Fibroblast of skin of left quadriceps (primary cell): ENCODE measurements around the gene COL26A1.
"Not testable (repeated sequence)": the region's sequence is repeated elsewhere in the genome, so short reads cannot be mapped to it uniquely, and the experiment has no call there.

Experiments used
- DNase-seq, 2 experiments: peaks; one replicate each; pipeline ENCODE4 v3.0.0-alpha.2; 2013; ENCODE audit warnings: low read depth in 2 of 2

COL26A1 gene

DNA sequence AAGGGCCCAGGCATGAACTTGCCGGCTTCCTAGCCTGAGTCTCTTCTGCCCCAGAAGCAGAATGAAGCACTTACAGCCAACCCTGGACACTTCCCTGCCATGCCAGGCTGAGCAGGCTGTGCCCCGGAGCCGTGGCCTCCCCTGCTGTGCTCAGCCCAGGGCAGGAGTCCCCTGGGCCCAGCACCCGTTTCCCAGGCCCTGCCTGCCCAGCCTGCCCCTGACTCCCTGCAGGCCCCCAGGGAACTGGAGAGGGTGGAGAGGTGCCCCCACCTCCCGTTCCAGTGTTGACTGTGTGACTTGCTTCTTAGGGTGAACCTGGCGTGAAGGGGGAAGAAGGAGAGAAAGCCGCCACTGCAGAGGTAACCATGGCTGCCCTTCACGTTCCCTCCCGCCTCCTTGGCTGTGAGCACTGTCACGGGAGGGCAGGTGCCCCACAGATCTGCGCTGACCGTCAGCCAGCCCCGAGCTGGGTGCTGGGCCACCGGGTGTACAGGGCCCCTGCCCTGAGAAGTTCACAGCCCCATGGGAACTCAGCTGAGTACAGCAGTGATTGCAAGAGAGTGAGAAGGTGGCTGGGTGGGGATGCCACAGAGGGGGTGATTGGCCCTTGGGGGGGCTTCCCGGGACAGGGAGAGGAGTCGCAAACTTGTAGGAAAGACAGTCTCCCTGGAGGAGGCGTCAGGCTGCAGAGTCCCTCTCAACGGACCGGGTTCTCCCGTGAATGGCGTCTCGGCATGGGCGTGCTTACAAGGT lies 190.5 kb downstream of the COL26A1 start:
- no peak for DNase-seq

DNA sequence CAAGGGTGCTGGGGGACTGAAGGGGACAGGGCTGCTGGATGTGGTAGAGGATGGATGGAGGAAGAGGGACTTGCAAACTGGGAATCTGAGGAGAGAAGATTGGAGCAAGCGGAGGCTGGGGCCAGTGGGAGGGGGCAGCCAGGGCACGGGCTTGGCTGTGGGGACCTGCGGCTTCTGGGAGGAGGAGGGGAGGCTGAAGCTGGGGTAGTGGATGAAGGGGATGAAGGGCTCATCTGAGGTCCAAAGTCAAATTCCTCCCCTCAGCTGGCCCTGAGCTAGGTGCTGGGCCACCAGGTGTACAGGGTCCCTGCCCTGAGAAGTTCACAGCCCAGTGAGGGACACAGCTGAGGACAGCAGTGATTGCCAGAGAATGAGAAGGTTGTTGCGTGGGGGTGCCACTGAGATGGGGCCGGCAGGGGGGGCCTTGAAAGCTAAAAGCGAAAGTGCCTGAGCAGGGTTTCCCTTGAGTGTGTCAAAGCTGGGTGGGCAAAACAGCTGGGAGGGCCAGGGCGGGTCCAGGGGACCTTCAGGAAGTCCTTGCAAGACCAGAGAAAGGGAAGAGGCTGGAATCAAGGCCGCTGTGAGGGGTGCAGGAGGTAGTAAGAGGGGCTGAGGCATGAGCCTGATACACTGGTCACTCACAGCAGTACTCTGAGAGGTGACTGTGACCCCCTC lies 191.2 kb downstream of the COL26A1 start:
- no peak for DNase-seq

DNA sequence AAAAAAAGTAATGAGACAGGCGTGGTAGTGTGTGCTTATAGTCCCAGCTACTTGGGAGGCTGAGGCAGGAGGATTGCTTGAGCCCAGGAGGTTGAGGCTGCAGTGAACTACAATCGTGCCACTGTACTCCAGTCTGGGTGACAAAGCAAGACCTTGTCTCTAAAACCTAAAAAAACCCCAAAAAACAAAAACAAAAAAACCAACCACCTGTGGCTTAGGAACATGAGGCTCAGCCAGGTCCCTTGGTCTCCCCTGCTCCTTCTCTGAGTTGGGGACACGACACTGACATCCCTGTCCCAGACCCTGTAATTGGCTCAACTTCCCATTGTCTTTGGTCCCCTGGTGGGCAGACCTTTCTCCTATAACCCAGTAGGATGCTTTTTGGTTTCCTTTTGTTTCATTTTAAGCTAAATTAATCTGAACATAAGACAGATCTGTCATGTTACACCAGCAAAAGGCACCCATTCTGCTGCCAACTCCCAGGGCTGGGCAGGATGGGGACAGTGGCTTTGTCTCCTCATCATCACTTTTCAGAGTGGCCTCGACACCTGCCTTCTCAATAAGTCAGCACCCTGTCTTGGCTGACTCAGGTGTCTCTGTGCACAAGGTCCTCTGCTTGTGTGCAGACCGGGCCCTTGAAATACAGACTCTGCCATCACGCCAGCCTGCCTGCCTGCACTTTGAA lies 192.1 kb downstream of the COL26A1 start:
- no peak for DNase-seq

DNA sequence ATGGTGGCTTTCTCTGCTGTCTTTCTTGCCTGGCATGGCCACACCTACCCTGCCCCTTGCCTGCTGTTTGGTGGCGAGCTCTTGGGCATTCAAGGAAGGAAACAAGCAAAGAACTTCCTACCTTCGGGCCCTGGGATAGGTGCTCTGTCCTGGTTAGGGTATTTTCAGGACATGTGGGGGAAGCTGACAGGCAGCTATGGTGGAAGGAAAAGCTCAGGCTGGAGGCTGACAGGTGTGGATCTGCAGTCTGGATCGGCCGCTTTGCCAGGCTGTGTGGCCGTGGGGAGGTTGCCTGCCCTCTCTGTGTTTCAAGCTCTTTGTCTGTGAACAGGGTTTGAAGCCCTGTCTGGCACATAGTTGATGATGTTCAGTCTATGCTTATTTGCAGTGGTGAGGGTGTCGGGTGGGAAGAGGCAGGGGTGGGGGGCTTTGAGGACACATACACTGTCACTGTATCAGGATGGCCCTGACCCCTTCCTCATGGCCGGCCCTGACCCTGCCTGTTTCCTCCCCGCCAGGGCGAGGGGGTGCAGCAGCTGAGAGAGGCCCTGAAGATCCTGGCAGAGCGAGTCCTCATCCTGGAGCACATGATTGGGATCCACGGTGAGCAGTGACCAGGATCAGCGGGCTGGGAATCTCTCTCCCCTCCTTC lies 192.7 kb downstream of the COL26A1 start:
- DNase-seq, result no peak

DNA sequence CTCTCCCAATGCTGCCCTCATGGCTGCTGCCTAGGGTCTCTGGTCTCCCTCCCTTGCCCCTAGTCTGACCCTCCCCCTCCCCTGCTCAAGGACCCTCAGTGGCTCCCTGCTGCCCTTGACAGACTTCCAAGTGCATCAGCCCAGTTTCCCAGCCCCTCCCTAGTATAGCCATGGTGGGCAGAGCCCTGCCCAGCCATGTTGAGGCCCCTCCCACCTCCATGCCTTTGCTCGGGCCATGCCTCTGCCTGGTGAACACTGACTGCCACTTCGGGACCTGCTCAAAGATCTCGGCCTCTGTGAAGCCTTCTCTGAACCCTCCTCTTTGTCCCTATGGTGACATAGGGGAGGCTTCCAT lies 193.2 kb downstream of the COL26A1 start:
- DNase-seq, result no peak

DNA sequence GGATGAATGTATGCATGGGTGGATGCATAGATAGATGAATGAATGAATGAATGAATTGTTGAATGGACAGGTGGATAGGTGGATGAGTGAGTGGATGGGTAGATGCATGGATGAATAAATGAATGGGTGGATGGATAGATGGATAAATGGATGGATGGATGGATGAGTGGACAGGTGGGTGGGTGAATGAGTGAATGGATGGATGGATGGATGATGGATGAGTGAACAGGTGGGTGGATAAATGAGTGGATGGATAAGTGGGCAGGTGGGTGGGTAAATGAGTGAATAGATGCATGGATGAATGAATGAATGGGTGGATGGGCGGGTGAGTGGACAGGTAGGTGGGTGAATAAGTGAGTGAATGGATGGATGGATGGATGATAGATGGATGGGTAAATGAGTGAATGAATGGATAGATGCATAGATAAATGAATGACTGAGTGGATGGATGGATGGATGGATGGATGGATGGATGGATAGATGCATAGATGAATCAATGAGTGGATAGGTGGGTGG lies 193.8 kb downstream of the COL26A1 start:
- DNase-seq, result no peak

DNA sequence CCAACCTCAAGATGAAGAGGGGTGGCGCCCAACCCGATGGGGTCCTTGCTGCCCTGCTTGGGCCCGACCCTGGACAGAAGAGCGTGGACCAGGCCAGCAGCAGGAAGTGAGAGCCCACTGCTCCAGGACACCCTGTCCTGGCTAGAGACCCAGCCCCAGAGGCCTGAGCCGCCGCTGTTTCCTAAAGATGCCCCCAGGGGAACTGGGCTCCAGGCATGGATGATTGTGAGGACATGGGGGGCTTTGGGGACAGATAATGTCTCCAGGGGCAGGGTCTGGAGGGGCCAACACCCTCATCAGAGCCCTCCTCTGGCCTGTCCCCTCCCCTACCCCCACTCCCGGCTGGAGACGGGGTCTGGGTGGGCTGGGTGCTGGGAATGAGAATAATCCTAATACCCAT lies 194.7 kb downstream of the COL26A1 start:
- DNase-seq, result no peak

DNA sequence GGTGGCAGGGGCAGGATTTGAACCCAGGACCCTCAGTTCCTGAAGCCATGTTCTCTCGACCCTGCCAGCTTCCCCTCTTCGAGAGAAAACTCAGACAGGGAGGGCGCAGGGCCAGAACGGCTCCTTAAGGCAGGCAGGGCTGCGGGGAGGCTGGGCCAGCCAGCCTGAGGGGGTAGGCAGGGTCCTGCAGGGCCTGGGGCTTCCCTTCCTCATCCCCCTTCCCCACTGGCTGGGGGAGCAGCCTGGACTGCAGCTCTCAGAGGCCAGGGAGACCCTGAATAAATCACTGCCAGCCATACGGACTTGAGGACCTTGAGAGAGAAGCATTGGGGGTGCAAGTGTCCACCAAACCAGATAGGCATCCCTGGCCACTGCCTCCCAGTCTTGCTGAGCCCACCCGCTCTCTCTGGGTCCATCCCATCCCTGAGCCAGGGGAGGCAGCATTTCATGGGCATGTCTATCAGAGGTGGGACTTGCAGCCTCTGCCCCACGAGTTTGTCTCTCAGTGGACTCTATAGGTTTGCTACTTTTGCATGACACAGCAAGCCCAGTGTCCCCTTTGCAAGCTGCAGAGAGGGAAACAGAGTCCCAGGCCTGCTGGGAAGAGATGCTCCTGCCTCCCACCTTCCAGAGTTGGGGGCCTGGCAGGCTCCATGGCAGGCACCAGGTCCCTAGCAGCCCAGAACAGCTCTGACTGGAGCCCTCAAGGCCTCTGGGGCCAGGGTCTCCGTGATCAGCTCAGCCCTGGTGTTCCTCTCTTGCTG lies 195.5 kb downstream of the COL26A1 start:
- no peak for DNase-seq

DNA sequence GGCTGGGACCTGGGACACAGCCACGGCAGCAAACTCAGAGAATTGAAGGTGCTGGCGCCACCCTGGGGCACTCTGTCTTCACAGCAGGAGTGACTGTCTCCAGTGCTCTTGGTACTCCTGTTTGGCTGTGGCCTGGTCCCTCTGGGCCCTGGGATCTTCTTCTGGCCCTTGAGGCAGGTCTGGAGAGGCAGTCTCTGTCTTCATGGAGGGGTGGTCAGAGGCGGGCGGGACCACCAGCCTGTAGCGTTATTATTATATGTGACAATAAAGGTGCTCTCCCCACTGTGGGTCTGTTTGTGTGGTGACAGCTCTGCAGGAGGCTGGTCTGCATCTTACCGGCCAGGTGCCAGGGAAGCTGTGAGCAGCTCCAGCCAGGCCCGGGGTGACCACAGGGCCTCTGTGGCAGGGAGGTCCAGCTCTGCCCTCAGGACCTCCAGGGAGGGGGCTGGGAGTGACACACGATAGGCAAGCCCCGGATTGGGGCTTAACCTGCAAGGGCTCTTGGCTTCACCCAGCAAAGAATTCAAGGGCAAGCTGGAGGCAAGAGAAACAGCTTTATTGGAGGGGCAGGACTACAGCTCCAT lies 196.2 kb downstream of the COL26A1 start:
- no peak for DNase-seq

DNA sequence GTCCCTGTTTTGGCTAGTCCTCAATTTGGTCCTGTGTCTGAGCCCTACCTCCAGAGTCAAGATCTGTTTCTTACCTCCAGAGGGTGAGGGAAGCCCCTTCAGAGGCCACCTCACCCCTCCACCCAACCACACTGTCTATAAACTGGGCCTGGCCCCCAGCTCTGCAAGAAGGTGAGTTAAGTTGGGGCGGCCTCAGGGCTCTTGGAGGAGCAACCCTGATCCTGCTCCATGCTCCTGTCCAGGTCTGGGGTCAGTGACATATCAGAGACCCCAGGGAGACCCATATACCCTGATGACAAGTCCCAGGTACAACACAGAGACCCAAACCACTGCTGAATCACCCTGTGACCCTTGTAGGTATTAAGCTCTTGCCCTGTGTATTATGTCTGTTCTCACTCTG lies 196.9 kb downstream of the COL26A1 start:
- no peak for DNase-seq

DNA sequence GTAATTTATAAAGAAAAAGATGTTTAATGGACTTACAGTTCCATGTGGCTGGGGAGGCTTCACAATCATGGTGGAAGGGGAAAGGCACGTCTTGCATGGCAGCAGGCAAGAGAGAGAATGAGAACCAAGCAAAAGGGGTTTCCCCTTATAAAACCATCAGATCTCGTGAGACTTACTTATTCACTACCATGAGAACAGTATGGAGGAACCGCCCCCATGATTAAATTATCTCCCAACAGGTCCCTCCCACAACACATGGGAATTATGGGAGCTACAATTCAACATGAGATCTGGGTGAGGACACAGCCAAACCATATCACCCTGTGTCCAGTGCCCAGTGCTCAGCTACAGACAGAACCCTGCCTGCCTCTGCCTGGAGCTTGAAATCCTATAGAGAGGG lies 197.3 kb downstream of the COL26A1 start:
- not testable (repeated sequence) for DNase-seq

DNA sequence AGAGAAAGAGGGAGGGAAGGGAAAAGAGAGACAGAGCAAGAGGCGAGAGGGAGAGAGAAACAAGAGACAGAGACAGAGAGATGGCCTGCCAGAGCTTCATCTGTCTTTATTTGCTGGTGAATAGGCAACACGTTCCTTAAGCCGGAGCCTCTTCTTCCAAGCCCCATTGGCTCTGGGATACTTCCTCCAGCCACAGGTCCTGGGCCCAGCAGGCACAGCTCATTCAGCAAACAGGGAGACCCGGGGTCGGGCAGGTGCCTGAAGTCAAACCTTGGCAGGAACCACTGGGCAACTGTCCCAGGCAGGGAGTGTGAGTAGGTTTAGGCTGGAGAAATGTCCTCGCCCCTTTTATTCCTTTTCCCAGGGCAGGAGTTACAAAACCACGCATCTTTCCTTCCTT lies 198.2 kb downstream of the COL26A1 start:
- DNase-seq, result no peak

DNA sequence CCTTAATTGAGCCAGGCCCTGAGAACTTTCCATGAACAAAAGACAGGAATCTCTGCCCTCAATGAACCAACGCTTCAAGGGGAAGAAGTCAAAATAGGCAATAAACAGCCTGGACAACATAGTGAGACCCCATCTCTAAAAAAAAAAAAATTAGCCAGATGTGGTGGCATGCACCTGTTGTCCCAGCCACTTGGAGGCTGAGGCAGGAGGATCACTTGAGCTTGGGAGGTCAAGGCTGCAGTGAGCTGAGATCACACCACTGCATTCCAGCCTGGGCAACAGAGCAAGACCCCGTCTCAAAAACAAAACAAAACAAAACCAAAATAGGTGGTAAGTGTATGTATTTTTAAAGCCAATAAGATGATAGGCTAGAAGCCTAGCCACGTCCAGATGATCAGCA lies 198.6 kb downstream of the COL26A1 start:
- not testable (repeated sequence) for DNase-seq

DNA sequence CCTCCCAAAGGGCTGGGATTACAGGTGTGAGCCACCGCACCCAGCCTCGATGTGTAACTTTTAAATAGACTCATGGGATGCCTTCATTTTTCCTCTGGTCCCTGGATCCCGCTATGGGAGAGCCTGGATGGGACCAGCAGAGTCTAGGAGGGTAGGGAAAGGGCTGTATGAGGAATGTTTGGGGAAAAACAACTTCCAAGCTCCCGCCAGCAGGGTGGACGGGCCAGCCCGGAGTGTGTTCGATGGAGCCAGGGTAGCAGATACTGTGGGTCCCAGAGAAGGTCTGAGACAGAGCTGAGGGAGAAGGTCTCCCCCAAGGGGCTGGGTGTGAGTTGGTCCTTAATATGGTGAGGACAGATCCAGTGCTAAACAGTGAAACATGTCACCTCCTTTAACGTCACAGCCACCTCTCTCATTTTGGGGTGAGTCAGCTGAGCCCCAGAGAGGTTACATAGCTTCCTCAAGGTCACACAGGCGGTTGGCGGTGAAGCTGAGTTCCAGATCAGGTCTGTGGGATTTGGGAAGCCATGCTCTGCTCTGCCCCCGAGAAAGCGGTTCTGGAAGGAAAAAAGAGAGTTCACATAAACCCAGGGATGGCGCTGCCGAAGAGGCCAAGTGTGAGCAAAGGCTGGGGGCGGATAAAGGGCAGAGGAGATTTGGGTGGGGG lies 200.0 kb downstream of the COL26A1 start:
- DNase-seq, result no peak

DNA sequence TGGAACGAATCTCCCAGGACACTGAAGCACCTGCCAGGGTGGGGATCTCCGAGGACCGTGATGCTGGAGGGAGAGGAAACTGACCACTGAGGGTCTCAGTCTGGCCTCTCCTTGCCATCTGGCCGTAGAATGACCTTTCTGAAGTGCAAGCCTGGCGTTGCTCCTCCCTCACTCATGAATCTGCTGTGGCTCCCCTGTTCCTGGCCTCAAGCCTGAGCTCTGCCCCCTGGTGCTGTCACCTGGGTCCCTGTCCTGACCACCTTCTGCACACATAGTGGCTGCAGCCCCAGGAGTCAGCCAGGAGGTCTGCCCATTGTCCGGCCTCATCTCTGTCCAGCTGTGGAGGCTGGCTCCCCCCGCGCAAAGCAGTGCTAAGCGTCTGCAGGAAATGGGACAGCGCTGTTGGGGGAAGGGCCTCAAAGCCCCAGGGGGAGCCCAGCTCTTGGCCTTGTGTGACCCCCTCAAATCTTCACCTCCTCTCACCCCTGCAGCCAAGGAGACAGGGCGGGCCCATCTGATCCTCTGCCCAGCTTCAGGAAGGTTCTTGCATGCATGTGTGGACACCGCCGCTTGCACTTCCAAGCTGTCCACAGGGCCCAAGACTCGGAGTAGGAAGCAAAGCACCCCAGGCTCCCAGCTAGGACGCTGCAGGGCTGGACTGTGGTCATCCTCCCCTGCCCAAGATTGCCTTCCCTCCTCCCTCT lies 200.7 kb downstream of the COL26A1 start:
- no peak for DNase-seq

DNA sequence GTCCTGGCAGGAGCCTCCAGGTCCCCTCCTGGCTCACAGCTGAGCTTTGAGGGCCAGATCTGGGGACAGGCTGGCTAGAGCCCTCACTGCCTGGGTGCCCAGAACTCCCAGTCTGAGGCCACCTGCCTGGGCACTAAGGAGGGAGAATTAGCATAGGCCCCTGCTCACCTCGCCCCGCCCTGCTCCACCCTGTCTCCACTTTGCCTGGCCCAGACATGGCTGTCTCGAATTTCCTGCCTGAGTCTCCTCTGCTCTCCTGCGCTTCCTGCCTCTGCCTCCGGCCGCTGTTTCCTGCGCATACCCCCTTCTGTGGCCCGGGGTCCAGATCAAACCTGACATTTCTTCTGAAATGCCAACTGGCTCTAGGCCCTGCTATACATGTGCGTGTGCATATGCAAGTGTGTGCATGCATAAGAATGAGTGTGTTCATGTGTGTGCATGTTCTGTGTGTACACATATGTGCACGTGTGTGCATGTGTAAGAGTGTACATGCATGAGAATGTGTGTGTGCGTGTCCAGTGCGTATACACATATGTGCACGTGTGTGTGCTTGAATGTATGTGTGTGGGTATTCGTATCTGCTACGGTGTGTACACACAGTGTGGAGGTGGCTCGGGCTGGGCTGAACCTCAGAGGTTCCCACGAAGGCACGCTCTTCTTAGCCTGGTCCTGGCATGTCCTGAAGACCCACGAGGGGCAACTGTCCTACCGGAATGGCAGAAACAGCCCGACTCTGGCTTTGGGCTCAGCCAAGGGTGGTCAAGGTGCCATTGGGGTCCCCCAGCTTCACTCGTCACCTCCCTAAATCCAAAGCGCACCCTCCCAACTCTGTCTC lies 201.5 kb downstream of the COL26A1 start:
- no peak for DNase-seq

DNA sequence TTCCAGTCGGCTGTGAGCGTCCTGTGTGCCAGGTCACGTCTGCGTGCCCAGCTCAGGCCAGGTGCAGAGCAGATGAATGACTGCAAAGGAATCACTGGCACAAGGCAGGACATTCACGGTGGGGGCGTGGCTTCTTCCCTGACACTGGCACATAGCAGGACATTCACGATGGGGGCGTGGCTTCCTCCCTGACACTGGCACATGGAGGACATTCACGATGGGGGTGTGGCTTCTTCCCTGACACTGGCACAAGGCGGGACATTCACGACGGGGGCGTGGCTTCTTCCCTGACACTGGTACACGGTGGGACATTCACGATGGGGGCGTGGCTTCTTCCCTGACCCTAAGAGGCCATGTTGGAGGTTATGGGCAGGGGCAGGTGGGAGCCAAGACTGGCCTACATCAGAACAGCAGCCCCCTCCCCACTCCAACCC lies 202.1 kb downstream of the COL26A1 start:
- no peak for DNase-seq

DNA sequence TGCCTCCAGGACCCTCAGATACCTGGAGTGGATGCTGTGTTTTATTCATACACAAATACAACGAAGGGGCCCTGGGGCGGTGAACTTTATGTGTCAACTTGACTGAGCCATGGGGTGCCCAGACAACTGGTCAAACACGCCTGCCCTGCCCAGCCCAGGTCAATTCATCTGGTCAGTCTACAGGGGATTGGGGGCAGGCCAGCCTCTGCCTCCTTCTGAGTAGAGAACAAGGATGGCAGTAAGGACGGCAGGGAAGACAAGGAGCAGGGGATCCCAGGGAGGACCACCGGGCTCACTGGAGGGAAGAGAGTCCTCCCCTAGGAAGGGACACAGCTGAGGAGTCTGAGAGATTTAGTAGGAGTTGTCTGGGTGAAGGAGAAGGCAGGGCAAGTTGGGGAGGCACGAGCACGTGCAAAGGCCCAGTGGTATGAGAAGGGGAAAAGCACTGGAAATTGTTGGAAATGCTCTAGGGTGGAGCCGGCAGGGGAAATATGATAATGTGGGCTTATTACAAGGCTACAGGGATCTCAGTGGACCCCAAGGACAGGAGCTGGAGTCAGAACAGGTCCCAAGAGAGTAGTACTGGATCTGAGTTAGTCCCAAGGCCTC lies 203.0 kb downstream of the COL26A1 start:
- no peak for DNase-seq

DNA sequence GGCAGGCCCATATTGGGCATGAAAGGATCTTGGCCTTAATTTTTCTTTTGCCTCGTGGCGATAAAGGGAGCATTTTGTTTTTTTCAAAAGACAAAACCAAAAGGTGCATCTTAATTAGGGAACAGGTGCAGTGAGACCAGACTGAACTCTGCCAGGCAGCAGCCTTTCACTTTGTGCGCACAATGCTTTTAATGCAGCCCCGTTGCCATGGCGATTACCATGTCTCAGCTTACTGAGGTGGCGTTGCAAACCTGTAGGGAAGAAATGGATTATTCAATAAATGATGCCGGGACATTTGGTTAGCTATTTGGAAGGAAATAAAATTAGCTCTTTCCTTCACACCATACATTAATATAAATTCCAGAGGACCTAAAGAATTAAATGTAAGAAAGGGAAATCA lies 204.6 kb downstream of the COL26A1 start:
- DNase-seq, result no peak
